Heart left ventricle (tissue), 13 donors: ENCODE data around the gene SUGCT.

Experiments used
- POLR2A ChIP-seq, 2 donors: fragments of 450-650 bp; IDR thresholded peaks; one replicate each; pipeline ENCODE4 v1.6.1; 2017; ENCODE audit warnings: antibody characterized with exemption in 2 of 2, mild to moderate bottlenecking in 2 of 2, moderate library complexity in 2 of 2
- TF ChIP-seq, protein P1 (sequence below), 12 donors: fragments of 200-600 bp; sonication (generic) in 4 of 12; IDR thresholded peaks; one replicate each; pipeline versions ENCODE4 v1.5.0 to v1.8.0; 2018 to 2022; ENCODE audit warnings: antibody characterized with exemption in 12 of 12, mild to moderate bottlenecking in 5 of 12
- donor health status: ischemic (EF 13 %, LVEDD 7.1; RV severe dilation, severe dysfunction).
- donor health status: DM: no; HTN: yes; CAD: no.
- donor health status: DM: no; HTN: no; CAD: no.
- donor health status: ischemic (EF 25% LVEDD 6.9; RV normal size, moderate dysfunction).
- donor health status: ischemic (EF 25% LVEDD 5.7; RV mildly dilated, moderate dysfunction).
- donor health status: ischemic (EF 35%, LVEDD 5.7; RV mildly dilated, moderate dysfunction).
- donor health status: nonischemic (EF 11% LVEDD 7.7; RV severe dilation, severe dysfunction).
- donor health status: DM: yes; HTN: yes; CAD: no.
- donor health status: PGD.
- donor health status: ischemic (EF 29% LVEDD 5.4; RV normal size, mild dysfunction).
- donor health status: nonischemic (EF 23%, LVEDD 6.1; RV moderate dilation, normal function).

DNA sequence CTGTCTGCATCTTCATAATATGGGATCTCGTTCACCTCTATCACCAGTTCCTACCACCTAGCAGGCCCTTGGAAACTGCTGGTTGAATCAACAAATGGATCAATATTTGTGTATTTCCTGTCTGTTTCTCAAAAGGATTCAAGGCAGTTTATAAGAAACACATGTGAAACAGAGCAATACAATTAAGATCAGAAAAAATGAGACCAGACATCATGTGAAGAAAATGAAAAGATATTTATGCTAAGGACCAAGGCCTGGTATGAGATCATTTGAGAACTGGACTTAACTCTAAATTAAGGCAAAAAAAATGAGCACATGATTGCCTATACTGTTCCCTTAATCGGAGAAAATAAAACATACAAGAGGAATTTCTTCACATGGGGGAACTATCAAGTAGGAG lies 589.0 kb downstream of the SUGCT start:
- TF ChIP-seq, protein P1, sequence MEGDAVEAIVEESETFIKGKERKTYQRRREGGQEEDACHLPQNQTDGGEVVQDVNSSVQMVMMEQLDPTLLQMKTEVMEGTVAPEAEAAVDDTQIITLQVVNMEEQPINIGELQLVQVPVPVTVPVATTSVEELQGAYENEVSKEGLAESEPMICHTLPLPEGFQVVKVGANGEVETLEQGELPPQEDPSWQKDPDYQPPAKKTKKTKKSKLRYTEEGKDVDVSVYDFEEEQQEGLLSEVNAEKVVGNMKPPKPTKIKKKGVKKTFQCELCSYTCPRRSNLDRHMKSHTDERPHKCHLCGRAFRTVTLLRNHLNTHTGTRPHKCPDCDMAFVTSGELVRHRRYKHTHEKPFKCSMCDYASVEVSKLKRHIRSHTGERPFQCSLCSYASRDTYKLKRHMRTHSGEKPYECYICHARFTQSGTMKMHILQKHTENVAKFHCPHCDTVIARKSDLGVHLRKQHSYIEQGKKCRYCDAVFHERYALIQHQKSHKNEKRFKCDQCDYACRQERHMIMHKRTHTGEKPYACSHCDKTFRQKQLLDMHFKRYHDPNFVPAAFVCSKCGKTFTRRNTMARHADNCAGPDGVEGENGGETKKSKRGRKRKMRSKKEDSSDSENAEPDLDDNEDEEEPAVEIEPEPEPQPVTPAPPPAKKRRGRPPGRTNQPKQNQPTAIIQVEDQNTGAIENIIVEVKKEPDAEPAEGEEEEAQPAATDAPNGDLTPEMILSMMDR (IDR thresholded peaks at IDR 0.05): no peak
- no peak for TF ChIP-seq POLR2A (IDR thresholded peaks at IDR 0.05)
